ENCODE measurements around the gene TLCD4. TPM values are rescaled to one million over a fixed set of nuclear protein-coding genes. Genes with fewer than 3 reads are reported as not detected.

The TLCD4 gene
- total and polyA plus RNA-seq, 2 of the 8 experiments (the other 6 are each of a cell fraction or from before 2014, with no cell fraction given): 0.79 to 4.2 TPM

DNA sequence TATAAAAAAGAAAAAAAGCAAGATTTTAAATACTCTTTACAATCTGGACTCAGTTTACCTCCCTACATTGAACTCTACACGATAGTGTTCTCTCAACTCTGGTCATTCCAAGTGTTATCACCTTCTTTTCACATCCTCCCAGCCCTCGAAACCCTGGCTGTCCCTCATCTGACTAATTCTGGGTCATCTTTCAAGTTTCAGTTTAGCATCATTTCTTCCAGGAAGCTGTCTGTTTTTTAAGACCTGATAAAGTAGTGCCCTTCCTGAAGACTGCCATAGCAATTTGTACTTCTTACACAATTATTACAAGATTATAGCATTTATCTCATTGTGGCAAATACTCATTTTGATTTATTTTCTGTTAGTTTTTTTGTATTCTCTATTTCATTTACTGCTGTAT is 45.6 kb upstream of the TLCD4 start:
- no peaks in the 10 kb centered on the region for H3K9me3 ChIP-seq (ENCODE audit: insufficient read depth in 2 of 2, low read depth in 1 of 2, low read length in 1 of 2)
- no peaks in the 10 kb centered on the region for H4K20me1 ChIP-seq (replicated peaks in 1 of 2; ENCODE audit: control insufficient read depth in 1 of 2, insufficient read depth in 2 of 2, low read length in 2 of 2)
- H2BK20ac ChIP-seq (ENCODE audit: low read length): no peak overlapping the region
- no peaks in the 10 kb centered on the region for H3K27me3 ChIP-seq (replicated peaks in 1 of 4; ENCODE audit: control insufficient read depth in 3 of 4, extremely low read depth in 1 of 4, insufficient read depth in 3 of 4, low read length in 3 of 4)
- H2BK120ac ChIP-seq (replicated peaks; ENCODE audit: low read depth, low read length): no peak overlapping the region
- POLR2A ChIA-PET (ENCODE audit: partially characterized antibody): interaction anchor here (0.8 kb wide), 1 partner anchor 11 kb away, joined by 3 read pairs; no protein-coding TSS in a partner anchor
- H3K36me3 ChIP-seq (ENCODE audit: control insufficient read depth in 2 of 4, insufficient read depth in 4 of 4, low read length in 3 of 4): no peaks in the 10 kb centered on the region
- H3K79me1 ChIP-seq (ENCODE audit: low read depth, low read length): no peaks in the 10 kb centered on the region
- H3K18ac ChIP-seq (ENCODE audit: extremely low read depth, low read length): no peak overlapping the region
- CTCF ChIA-PET (ENCODE audit: partially characterized antibody): interaction anchor here (1.0 to 2.0 kb wide), 4 partner anchors 11 to 28 kb away, joined by 3 to 11 read pairs (median 4); no protein-coding TSS in a partner anchor
- H2BK5ac ChIP-seq (ENCODE audit: low read depth, low read length): no peak overlapping the region
- H3K23ac ChIP-seq (ENCODE audit: insufficient read length): no peak overlapping the region
- no peak overlapping the region for H3K27ac ChIP-seq (ENCODE audit: low read depth, low read length)
- H3K9ac ChIP-seq (replicated peaks in 1 of 4; ENCODE audit: extremely low read depth in 1 of 4, low read depth in 3 of 4, low read length in 3 of 4): no peak overlapping the region
- H3K4me3 ChIP-seq (ENCODE audit: extremely low read depth in 1 of 4, insufficient read depth in 2 of 4, low read depth in 3 of 4, low read length in 4 of 4): no peak overlapping the region; a peak in 2 of 8 replicates
- H2AK5ac ChIP-seq (ENCODE audit: low read depth, low read length): no peak overlapping the region
- H3K56ac ChIP-seq (replicated peaks; ENCODE audit: insufficient read length, low read depth, low read length): no peak overlapping the region
- no peaks in the 10 kb centered on the region for H3K4me1 ChIP-seq (replicated peaks in 1 of 4; ENCODE audit: control insufficient read depth in 3 of 4, insufficient read depth in 4 of 4, low read length in 3 of 4)
- no peak overlapping the region for H2AFZ ChIP-seq (ENCODE audit: low read length)
- peaks cover 3% of the 10 kb centered on the region for H3K23me2 ChIP-seq (ENCODE audit: low read depth, low read length)
- 86% methylated on average over 2 of the region's 2 CpGs; no CpG with 5 or more reads in 1 of the 2 experiments for WGBS, 2 experiments (ENCODE audit: extremely low coverage in 1 of 2, insufficient coverage in 1 of 2, insufficient read length in 1 of 2, insufficient replicate concordance in 2 of 2, low coverage in 1 of 2, low lambda C conversion rate in 2 of 2, missing lambda C conversion rate in 1 of 2)
- no peak for DNase-seq (ENCODE audit: low read depth in 1 of 2, low spot score in 2 of 2)
- H2BK15ac ChIP-seq (ENCODE audit: low read length): no peak overlapping the region
- no peak overlapping the region for H2BK12ac ChIP-seq (ENCODE audit: low read depth, low read length)
- H3K4me2 ChIP-seq (ENCODE audit: insufficient read depth in 1 of 2, low read depth in 2 of 2, low read length in 2 of 2): peak overlapping the region in 1 of 2 experiments; percentile 79; a peak in 1 of 4 replicates
- no peak for FAIRE-seq
- H3K14ac ChIP-seq (ENCODE audit: insufficient read length): no peak overlapping the region
- H4K91ac ChIP-seq (replicated peaks; ENCODE audit: insufficient read length, low read length): no peak overlapping the region
- no peak overlapping the region for H4K8ac ChIP-seq (ENCODE audit: extremely low read depth, insufficient read depth, low read length)
- no peaks in the 10 kb centered on the region for H3K79me2 ChIP-seq (ENCODE audit: control insufficient read depth in 1 of 2, insufficient read depth in 2 of 2, low read length in 2 of 2)
- no peak overlapping the region for H3K4ac ChIP-seq (replicated peaks; ENCODE audit: insufficient read length, low read depth, low read length)
- H4K5ac ChIP-seq (ENCODE audit: insufficient read length, low read depth, low read length): no peak overlapping the region
- TF ChIP-seq BACH1 (IDR thresholded peaks at IDR 0.05; ENCODE audit: low read length) (no peak), TAF7 (optimal IDR thresholded peaks at IDR 0.05; ENCODE audit: borderline replicate concordance, low read depth, low read length) (no peak), CBX8 (IDR thresholded peaks at IDR 0.05; ENCODE audit: borderline replicate concordance, low read depth, low read length) (no peak), NANOG (IDR thresholded peaks at IDR 0.05; ENCODE audit: insufficient read depth, low read depth, low read length, poor library complexity, severe bottlenecking) (no peak), SIN3A (conservative IDR thresholded peaks at IDR 0.05 in 1 of 2, IDR thresholded peaks at IDR 0.05 in 1 of 2; ENCODE audit: low read depth in 1 of 2, low read length in 2 of 2) (no peak), SP2 (IDR thresholded peaks at IDR 0.05; ENCODE audit: low read length) (no peak), CTBP2 (IDR thresholded peaks at IDR 0.05; ENCODE audit: borderline replicate concordance, insufficient read depth, insufficient read length, low read length) (no peak), TBP (IDR thresholded peaks at IDR 0.05; ENCODE audit: low read depth, low read length) (no peak), TAF1 (IDR thresholded peaks at IDR 0.05; ENCODE audit: low read depth, low read length) (no peak), MAFK (IDR thresholded peaks at IDR 0.05; ENCODE audit: low read depth, low read length) (no peak), NRF1 (IDR thresholded peaks at IDR 0.05; ENCODE audit: low read depth, low read length) (no peak)
- TF ChIP-seq, protein P1, sequence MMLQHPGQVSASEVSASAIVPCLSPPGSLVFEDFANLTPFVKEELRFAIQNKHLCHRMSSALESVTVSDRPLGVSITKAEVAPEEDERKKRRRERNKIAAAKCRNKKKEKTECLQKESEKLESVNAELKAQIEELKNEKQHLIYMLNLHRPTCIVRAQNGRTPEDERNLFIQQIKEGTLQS (IDR thresholded peaks at IDR 0.05; ENCODE audit: insufficient read depth, low read depth, low read length): no peak

Data from H1 (cell line).